ENCODE measurements around the gene ERGIC1.

- TF ChIP-seq CTCF (IDR thresholded peaks at IDR 0.05; ENCODE audit: low read depth, low read length, poor library complexity, severe bottlenecking) = no peak
- TF ChIP-seq EZH2phosphoT487 (IDR thresholded peaks at IDR 0.05; ENCODE audit: borderline replicate concordance, low read length) = no peak
Measured at GRCh38 chr5:172943906-172944305, 109.9 kb downstream of the ERGIC1 start.
